ENCODE data around the gene CHID1. TPM values are rescaled to one million over a fixed set of nuclear protein-coding genes. Genes with fewer than 3 reads are reported as not detected.

Gene CHID1
- total RNA-seq, 1 donor from 2014 or later: 69.4 TPM

GRCh38 chr11:912266-912665 lies 1.7 kb upstream of the CHID1 start:
- TF ChIP-seq CTCF (IDR thresholded peaks at IDR 0.05): no peak
- no peak for DNase-seq (ENCODE audit: low spot score in 2 of 2)
- Histone ChIP-seq H3K27me3 (no peaks in the 10 kb centered on the region), H3K9me3 (no peaks in the 10 kb centered on the region), H3K4me3 (peak overlapping the region in 1 of 2 donors; percentile 98), H3K27ac (peak overlapping the region in 1 of 2 donors; percentile 83), H3K36me3 (no peaks in the 10 kb centered on the region), H3K4me1 (peaks cover 0 to 16% of the 10 kb centered on the region in 2 donors)
- intact Hi-C loops (cut with DNase I): loop anchor here (5.0 kb wide), 1 partner anchor 65 kb away; no protein-coding TSS in a partner anchor

- intact Hi-C loops (cut with DNase I): loop anchor here (1.0 to 5.0 kb wide), 2 partner anchors 13 to 65 kb away; partner anchors contain the start of gene AP2A2
- DNase-seq (ENCODE audit: low spot score in 2 of 2): no peak
- no peak for TF ChIP-seq CTCF (IDR thresholded peaks at IDR 0.05)
- peak overlapping the region in 1 of 2 donors; percentile 98 for H3K4me3 ChIP-seq
- no peaks in the 10 kb centered on the region for H3K36me3 ChIP-seq
- no peaks in the 10 kb centered on the region for H3K9me3 ChIP-seq
- no peaks in the 10 kb centered on the region for H3K27me3 ChIP-seq
- peaks cover 0 to 16% of the 10 kb centered on the region in 2 donors for H3K4me1 ChIP-seq
- peak overlapping the region; percentile 83 to 92 for H3K27ac ChIP-seq
Observed at GRCh38 chr11:911890-912219, 1.2 kb upstream of the CHID1 start.

- Histone ChIP-seq H3K27me3 (no peaks in the 10 kb centered on the region), H3K9me3 (no peaks in the 10 kb centered on the region), H3K4me3 (peak overlapping the region; percentile 86 to 98), H3K4me1 (peaks cover 0 to 16% of the 10 kb centered on the region in 2 donors), H3K27ac (peak overlapping the region; percentile 83 to 92), H3K36me3 (peaks cover 0 to under 1% of the 10 kb centered on the region in 2 donors)
- DNase-seq (ENCODE audit: low spot score in 2 of 2): peak in 1 of 2 donors; percentile 72
- no peak for TF ChIP-seq CTCF (IDR thresholded peaks at IDR 0.05)
- intact Hi-C loops (cut with DNase I): loop anchor here (1.0 to 5.0 kb wide), 2 partner anchors 14 to 64 kb away; partner anchors contain the start of gene AP2A2
Observed at GRCh38 chr11:911031-911889, 650 bp upstream of the CHID1 start.

DNA sequence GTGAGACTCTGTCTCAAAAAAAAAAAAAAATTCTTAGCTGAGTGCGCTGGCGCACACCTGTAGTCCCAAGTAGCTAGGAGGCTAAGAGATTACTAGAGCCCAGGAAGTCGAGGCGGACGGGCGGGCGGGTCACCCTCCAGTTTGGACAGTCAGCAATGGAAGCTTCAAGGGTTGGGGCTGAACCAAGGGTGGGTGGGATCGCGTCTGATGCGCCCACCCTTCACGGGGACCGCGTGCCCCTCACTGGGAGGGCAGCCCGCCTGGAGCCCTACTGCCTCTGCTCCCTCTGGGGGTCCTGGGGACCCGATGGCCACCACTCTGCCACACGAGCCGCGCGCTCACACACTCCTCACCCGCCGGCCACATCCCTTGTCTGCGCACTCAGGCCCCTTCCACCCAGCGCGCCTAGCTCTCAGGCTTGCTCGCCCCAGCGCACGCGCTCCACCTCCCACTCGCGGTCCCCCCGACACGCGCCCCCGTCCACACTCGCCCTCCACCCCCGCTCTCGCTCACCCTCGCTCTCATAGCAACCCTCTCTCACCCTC lies 494 bp downstream of the CHID1 start:
- no peaks in the 10 kb centered on the region for H3K9me3 ChIP-seq
- no peak for TF ChIP-seq CTCF (IDR thresholded peaks at IDR 0.05)
- peaks cover 0 to 16% of the 10 kb centered on the region in 2 donors for H3K4me1 ChIP-seq
- DNase-seq (ENCODE audit: low spot score in 2 of 2): no peak
- peak overlapping the region; percentile 86 to 98 for H3K4me3 ChIP-seq
- H3K27ac ChIP-seq: peak overlapping the region; percentile 57 to 92
- H3K27me3 ChIP-seq: no peaks in the 10 kb centered on the region
- H3K36me3 ChIP-seq: peaks cover 0 to 2% of the 10 kb centered on the region in 2 donors
- intact Hi-C loops (cut with DNase I): loop anchor here (5.0 kb wide), 1 partner anchor 63 kb away; no protein-coding TSS in a partner anchor

DNA sequence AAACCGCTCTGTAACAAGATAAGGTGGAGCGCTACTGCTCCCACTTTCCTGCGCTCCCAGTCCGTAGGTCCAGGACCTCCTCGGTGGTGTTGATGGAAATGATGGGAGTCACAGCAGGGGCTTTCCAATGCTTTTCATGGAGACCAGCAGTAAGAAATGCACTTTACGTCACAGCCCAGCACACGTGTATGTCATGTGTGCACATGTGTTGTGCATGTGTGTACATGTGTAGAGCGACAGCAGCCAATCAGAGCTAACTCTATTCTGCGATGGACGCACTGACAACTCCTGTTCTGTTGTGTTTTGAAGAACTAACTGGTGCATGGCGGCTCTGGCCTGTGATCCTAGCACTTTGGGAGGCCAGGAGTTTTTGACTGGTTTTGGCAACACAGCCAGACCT lies 1.2 kb downstream of the CHID1 start:
- TF ChIP-seq CTCF (IDR thresholded peaks at IDR 0.05): no peak
- H3K36me3 ChIP-seq: peaks cover 4% of the 10 kb centered on the region in 2 donors
- H3K4me3 ChIP-seq: peak overlapping the region in 1 of 2 donors; percentile 98
- DNase-seq (ENCODE audit: low spot score in 2 of 2): no peak
- intact Hi-C loops (cut with DNase I): no loop called here
- peaks cover 0 to 16% of the 10 kb centered on the region in 2 donors for H3K4me1 ChIP-seq
- no peak overlapping the region for H3K27ac ChIP-seq
- no peaks in the 10 kb centered on the region for H3K9me3 ChIP-seq
- H3K27me3 ChIP-seq: no peaks in the 10 kb centered on the region

Measured in ascending aorta (tissue), 2 donors.